ENCODE results near the gene REG4. TPM values are rescaled to one million over a fixed set of nuclear protein-coding genes. Genes with fewer than 3 reads are reported as not detected.
A peak's percentile ranks its signal among the peaks of the same experiment; 100 is the strongest.

The REG4 gene
- total and polyA plus RNA-seq, 2 of the 13 experiments (the other 11 are each of a cell fraction or from before 2014, with no cell fraction given): not detected

DNA sequence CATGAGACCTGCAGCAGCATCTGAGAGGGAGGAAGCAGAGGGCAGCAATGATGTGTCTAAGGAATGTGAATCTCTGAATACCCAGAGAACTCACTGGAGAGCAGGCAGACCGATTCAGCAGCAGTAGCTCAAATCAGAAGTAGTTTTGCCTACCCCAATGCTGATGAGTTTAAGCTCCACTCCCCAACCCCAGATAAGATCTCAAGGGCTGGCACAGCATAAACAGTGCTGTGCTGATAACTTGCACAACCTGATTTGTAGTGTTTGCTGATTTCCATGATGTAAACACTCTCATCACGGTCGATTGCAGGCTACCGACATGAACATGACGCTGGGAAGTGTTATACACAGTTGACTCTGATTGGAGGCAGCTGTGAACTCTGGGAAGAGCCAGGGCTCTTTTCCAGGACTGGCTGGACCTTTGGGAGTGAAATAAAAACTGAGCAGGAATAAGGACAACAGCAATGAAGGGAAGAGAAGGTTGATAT, 31.3 kb downstream of the REG4 start (continued):
- TF ChIP-seq, protein P1, sequence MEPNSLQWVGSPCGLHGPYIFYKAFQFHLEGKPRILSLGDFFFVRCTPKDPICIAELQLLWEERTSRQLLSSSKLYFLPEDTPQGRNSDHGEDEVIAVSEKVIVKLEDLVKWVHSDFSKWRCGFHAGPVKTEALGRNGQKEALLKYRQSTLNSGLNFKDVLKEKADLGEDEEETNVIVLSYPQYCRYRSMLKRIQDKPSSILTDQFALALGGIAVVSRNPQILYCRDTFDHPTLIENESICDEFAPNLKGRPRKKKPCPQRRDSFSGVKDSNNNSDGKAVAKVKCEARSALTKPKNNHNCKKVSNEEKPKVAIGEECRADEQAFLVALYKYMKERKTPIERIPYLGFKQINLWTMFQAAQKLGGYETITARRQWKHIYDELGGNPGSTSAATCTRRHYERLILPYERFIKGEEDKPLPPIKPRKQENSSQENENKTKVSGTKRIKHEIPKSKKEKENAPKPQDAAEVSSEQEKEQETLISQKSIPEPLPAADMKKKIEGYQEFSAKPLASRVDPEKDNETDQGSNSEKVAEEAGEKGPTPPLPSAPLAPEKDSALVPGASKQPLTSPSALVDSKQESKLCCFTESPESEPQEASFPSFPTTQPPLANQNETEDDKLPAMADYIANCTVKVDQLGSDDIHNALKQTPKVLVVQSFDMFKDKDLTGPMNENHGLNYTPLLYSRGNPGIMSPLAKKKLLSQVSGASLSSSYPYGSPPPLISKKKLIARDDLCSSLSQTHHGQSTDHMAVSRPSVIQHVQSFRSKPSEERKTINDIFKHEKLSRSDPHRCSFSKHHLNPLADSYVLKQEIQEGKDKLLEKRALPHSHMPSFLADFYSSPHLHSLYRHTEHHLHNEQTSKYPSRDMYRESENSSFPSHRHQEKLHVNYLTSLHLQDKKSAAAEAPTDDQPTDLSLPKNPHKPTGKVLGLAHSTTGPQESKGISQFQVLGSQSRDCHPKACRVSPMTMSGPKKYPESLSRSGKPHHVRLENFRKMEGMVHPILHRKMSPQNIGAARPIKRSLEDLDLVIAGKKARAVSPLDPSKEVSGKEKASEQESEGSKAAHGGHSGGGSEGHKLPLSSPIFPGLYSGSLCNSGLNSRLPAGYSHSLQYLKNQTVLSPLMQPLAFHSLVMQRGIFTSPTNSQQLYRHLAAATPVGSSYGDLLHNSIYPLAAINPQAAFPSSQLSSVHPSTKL (CRISPR knock-in tag; IDR thresholded peaks at IDR 0.05): peak; percentile 64
- TF ChIP-seq FOXP1 (IDR thresholded peaks at IDR 0.05): no peak
- peak; percentile 91 for TF ChIP-seq FOXP1 (CRISPR knock-in tag; IDR thresholded peaks at IDR 0.05)
- no peak for TF ChIP-seq ATF7-NPFF (CRISPR knock-in tag; IDR thresholded peaks at IDR 0.05; ENCODE audit: low read depth)
- TF ChIP-seq IRF9 (CRISPR knock-in tag; IDR thresholded peaks at IDR 0.05; ENCODE audit: borderline replicate concordance): no peak
- TF ChIP-seq AKAP8 (CRISPR knock-in tag; IDR thresholded peaks at IDR 0.05): no peak
- TF ChIP-seq FOSL2 (CRISPR knock-in tag; IDR thresholded peaks at IDR 0.05): peak; percentile 59
- TF ChIP-seq WIZ (CRISPR knock-in tag; IDR thresholded peaks at IDR 0.05): no peak
- TF ChIP-seq POGK (CRISPR knock-in tag; conservative IDR thresholded peaks at IDR 0.05): no peak
- peak; percentile 73; the same call in 1 of the 2 replicates for TF ChIP-seq FOXK1 (CRISPR knock-in tag; IDR thresholded peaks at IDR 0.05; ENCODE audit: borderline replicate concordance, low read depth)
- TF ChIP-seq IRF2 (CRISPR knock-in tag; IDR thresholded peaks at IDR 0.05): 0 out of 2 replicates have a peak, but pooled peaks have one; percentile 19
- TF ChIP-seq SOX6 (IDR thresholded peaks at IDR 0.05): no peak
- peak; percentile 67; the same call in 1 of the 2 replicates for TF ChIP-seq SOX6 (CRISPR knock-in tag; IDR thresholded peaks at IDR 0.05)
- TF ChIP-seq ZFX (CRISPR knock-in tag; IDR thresholded peaks at IDR 0.05; ENCODE audit: low read depth): no peak
- TF ChIP-seq NFYB (CRISPR knock-in tag; IDR thresholded peaks at IDR 0.05): peak; percentile 40; the same call in 1 of the 2 replicates
- TF ChIP-seq HDAC2 (CRISPR knock-in tag; IDR thresholded peaks at IDR 0.05): peak; percentile 64; the same call in 1 of the 2 replicates
- no peak for TF ChIP-seq ZNF781 (CRISPR knock-in tag; IDR thresholded peaks at IDR 0.05; ENCODE audit: borderline replicate concordance, not compliant biosample characterization)
- no peak for TF ChIP-seq PLRG1 (conservative IDR thresholded peaks at IDR 0.05)
- 0 out of 2 replicates have a peak, but pooled peaks have one; percentile 27 for TF ChIP-seq GATAD1 (CRISPR knock-in tag; IDR thresholded peaks at IDR 0.05)
- TF ChIP-seq SP4 (CRISPR knock-in tag; IDR thresholded peaks at IDR 0.05): no peak
- no peak for TF ChIP-seq ZNF577 (CRISPR knock-in tag; IDR thresholded peaks at IDR 0.05; ENCODE audit: borderline replicate concordance, low read depth)
- TF ChIP-seq MYNN (CRISPR knock-in tag; IDR thresholded peaks at IDR 0.05; ENCODE audit: low read depth): no peak

Data from HepG2 (cell line).